ENCODE data around the gene RGS12. TPM values are rescaled to one million over a fixed set of nuclear protein-coding genes. Genes with fewer than 3 reads are reported as not detected.

The RGS12 gene
- total RNA-seq, 1 donor from 2014 or later: 116 TPM

DNA sequence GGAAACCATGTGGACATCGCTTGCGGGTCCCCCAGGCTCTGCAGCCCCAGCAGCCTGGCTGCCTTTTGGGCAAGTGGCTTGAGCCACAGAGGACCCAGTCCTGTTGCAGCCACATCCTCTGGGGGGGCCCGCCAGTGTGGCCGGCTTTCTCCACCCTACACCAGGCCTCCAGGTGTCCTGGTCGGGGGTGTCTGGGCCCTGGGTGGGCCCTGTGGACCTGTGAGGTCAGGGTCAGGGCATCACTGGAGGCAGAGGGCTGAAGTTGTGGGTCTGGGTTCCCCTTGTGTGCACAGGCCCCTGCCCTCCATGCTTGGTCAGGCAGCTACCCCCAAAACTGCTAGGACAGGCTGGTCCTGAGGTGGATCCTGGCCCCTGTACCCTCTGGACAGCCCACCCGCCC, 47.1 kb upstream of the RGS12 start:
- no peak for DNase-seq (ENCODE audit: low spot score)
- H3K27ac Mint-ChIP-seq (ENCODE audit: unreplicated experiment): no peak overlapping the region
- no peaks in the 10 kb centered on the region for H3K4me1 Mint-ChIP-seq (ENCODE audit: unreplicated experiment)
- H3K4me3 Mint-ChIP-seq (ENCODE audit: unreplicated experiment): no peak overlapping the region
- no peaks in the 10 kb centered on the region for H3K9me3 Mint-ChIP-seq (ENCODE audit: unreplicated experiment)
- H3K36me3 Mint-ChIP-seq (ENCODE audit: low read depth, unreplicated experiment): peaks cover 22% of the 10 kb centered on the region
- peaks cover 4% of the 10 kb centered on the region for H3K27me3 Mint-ChIP-seq (ENCODE audit: unreplicated experiment)
- TF ChIP-seq, protein P1, sequence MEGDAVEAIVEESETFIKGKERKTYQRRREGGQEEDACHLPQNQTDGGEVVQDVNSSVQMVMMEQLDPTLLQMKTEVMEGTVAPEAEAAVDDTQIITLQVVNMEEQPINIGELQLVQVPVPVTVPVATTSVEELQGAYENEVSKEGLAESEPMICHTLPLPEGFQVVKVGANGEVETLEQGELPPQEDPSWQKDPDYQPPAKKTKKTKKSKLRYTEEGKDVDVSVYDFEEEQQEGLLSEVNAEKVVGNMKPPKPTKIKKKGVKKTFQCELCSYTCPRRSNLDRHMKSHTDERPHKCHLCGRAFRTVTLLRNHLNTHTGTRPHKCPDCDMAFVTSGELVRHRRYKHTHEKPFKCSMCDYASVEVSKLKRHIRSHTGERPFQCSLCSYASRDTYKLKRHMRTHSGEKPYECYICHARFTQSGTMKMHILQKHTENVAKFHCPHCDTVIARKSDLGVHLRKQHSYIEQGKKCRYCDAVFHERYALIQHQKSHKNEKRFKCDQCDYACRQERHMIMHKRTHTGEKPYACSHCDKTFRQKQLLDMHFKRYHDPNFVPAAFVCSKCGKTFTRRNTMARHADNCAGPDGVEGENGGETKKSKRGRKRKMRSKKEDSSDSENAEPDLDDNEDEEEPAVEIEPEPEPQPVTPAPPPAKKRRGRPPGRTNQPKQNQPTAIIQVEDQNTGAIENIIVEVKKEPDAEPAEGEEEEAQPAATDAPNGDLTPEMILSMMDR (IDR thresholded peaks at IDR 0.05; ENCODE audit: unreplicated experiment): no peak

DNA sequence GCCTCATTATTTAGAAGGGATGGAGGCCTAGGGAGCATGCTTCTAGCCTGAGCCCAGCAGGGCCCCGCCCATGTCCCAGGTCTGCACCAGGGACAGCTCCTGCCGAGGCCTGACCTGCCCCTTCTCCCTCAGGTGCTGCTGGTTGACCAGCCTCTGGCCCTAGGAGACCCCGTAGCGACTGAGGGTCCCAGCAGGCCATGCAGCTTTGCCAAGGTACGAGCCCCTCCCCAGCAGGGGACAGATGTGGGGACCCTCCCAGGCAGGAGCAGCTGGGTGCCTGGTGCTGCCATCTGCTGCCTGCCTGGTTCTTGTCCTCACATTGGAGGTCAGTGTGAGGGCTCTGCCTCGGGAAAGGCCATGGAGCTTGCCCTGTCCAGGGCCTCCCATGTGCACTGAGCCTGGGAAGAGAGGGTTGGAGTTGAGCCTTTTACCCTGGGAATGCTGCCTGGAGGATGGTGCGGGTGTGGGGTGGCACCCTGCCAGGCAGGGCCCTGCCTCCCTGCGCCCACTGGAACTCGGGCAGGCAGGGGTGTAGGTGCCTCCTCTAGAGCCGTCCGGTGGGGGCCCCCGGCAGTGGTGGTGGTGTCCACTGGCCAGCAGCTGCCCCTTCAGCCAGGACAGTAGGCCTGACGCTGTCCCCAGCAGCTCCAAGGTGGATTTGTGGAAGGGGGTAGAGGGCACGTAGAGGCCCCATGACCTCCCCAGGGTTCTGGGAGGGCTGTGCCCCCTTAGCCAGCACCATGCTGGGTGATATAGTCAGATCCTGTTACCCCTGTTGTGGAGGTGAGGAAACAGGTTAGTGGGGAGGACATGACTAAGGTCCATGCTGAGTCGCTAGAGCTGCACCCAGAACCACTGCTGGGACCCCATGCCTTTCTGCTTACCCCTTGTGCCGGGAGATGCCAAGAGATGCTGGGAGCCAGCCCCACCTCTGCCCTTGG, 46.1 kb upstream of the RGS12 start:
- no peaks in the 10 kb centered on the region for H3K9me3 Mint-ChIP-seq (ENCODE audit: unreplicated experiment)
- no peak for DNase-seq (ENCODE audit: low spot score)
- H3K4me3 Mint-ChIP-seq (ENCODE audit: unreplicated experiment): no peak overlapping the region
- no peak overlapping the region for H3K27ac Mint-ChIP-seq (ENCODE audit: unreplicated experiment)
- peaks cover 4% of the 10 kb centered on the region for H3K27me3 Mint-ChIP-seq (ENCODE audit: unreplicated experiment)
- TF ChIP-seq, protein P1 (IDR thresholded peaks at IDR 0.05; ENCODE audit: unreplicated experiment): no peak
- H3K4me1 Mint-ChIP-seq (ENCODE audit: unreplicated experiment): no peaks in the 10 kb centered on the region
- H3K36me3 Mint-ChIP-seq (ENCODE audit: low read depth, unreplicated experiment): peaks cover 13% of the 10 kb centered on the region

DNA sequence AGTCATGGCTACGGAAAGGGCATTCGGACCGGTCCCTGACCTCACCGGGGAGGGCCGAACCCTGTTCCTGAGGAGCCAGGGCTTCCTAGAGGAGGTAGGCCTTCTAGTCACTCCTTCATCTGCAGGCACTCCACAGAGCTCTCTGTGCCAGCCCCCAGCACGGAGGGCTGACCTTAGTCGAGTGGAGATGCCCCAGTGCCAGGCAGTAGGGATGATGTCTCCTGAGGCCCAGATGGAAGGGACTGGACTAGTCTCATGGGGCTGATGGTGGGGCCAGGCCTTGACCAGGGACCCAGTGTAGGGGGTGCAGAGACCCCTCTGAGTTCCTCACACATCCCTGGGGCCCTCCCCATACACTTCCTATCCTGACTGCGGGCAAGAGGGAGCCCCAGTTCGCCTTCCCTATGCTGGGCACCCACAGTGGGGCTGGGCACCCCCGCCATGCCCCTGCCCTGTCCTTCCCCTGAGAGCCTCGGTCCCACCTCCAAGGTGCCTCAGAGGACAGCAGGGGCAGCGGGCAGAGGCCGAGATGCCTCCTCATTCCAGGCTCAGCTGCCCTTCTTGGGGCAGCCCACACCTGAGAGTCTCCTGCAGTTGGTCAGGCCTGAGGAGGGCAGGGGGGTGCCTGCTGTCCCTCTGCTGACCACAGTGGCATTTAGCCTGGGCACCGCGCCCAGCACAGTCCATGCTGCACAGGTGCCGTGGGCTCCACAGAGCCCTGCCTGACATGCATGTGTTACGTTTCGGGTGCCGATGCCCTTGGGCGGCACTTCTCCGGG, 45.2 kb upstream of the RGS12 start:
- DNase-seq (ENCODE audit: low spot score): no peak
- H3K4me3 Mint-ChIP-seq (ENCODE audit: unreplicated experiment): no peak overlapping the region
- H3K4me1 Mint-ChIP-seq (ENCODE audit: unreplicated experiment): no peaks in the 10 kb centered on the region
- no peak overlapping the region for H3K27ac Mint-ChIP-seq (ENCODE audit: unreplicated experiment)
- H3K9me3 Mint-ChIP-seq (ENCODE audit: unreplicated experiment): no peaks in the 10 kb centered on the region
- peaks cover 4% of the 10 kb centered on the region for H3K27me3 Mint-ChIP-seq (ENCODE audit: unreplicated experiment)
- TF ChIP-seq, protein P1 (IDR thresholded peaks at IDR 0.05; ENCODE audit: unreplicated experiment): no peak
- H3K36me3 Mint-ChIP-seq (ENCODE audit: low read depth, unreplicated experiment): peaks cover 6% of the 10 kb centered on the region

DNA sequence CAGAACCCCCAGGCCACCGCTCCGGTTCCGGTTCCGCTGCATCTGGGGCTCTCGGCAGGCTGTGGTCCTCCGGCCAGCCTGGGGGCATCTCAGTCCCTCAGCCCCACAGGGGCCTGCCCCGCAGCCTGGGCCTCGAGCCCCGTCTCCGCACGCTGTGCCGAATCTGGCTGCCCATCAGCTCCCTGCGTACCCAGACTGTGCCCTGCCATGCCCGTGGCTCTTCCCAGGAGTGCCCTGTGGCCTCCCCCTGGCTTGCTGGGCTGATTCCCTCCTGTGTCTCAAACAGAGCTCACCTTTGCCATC, 44.7 kb upstream of the RGS12 start:
- H3K27me3 Mint-ChIP-seq (ENCODE audit: unreplicated experiment): peaks cover 1% of the 10 kb centered on the region
- DNase-seq (ENCODE audit: low spot score): no peak
- no peak overlapping the region for H3K4me3 Mint-ChIP-seq (ENCODE audit: unreplicated experiment)
- H3K36me3 Mint-ChIP-seq (ENCODE audit: low read depth, unreplicated experiment): peaks cover 3% of the 10 kb centered on the region
- no peaks in the 10 kb centered on the region for H3K9me3 Mint-ChIP-seq (ENCODE audit: unreplicated experiment)
- H3K4me1 Mint-ChIP-seq (ENCODE audit: unreplicated experiment): no peaks in the 10 kb centered on the region
- TF ChIP-seq, protein P1 (IDR thresholded peaks at IDR 0.05; ENCODE audit: unreplicated experiment): no peak
- H3K27ac Mint-ChIP-seq (ENCODE audit: unreplicated experiment): no peak overlapping the region
